Upper lobe of left lung (tissue), 6 donors: ENCODE results near the gene AWAT1. TPM values are rescaled to one million over a fixed set of nuclear protein-coding genes. Genes with fewer than 3 reads are reported as not detected.
A peak's percentile ranks its signal among the peaks of the same experiment; 100 is the strongest.
"Not testable (repeated sequence)": the region's sequence is repeated elsewhere in the genome, so short reads cannot be mapped to it uniquely, and the experiment has no call there.

Source experiments
- ATAC-seq, 2 donors: fragments of 200-7000 bp; cut with Tn5 transposase; one replicate each; pipeline ENCODE4 v1.9.1; 2022; ENCODE audit warnings: mild to moderate bottlenecking in 2 of 2, moderate library complexity in 2 of 2; ENCODE audit not compliant: low FRiP score in 2 of 2
- DNase-seq, 2 donors: peaks; one replicate each; pipeline ENCODE4 v3.0.0-alpha.2; 2019 to 2020
- H3K27ac ChIP-seq, 4 donors: fragments of 200-600 bp; sonication (generic); one replicate each; pipeline ENCODE4 v1.5.1; 2016 to 2019
- H3K27me3 ChIP-seq, 4 donors: fragments of 200-600 bp; sonication (generic); one replicate each; pipeline ENCODE4 v1.5.1; 2017 to 2019
- H3K36me3 ChIP-seq, 4 donors: fragments of 200-600 bp; sonication (generic); one replicate each; pipeline ENCODE4 v1.5.1; 2016 to 2019
- H3K4me1 ChIP-seq, 4 donors: fragments of 200-600 bp; sonication (generic); one replicate each; pipeline ENCODE4 v1.5.1; 2018 to 2019
- H3K4me3 ChIP-seq, 4 donors: fragments of 200-600 bp; sonication (generic); one replicate each; pipeline ENCODE4 v1.5.1; 2017 to 2019; ENCODE audit warnings: mild to moderate bottlenecking in 2 of 4, moderate library complexity in 1 of 4
- H3K9me3 ChIP-seq, 4 donors: fragments of 200-600 bp; sonication (generic); one replicate each; pipeline ENCODE4 v1.5.1; 2018 to 2019
- EP300 ChIP-seq, 4 donors: sonication (generic); formaldehyde crosslinking; IDR thresholded peaks; one replicate each; pipeline ENCODE4 v1.5.1; 2017; ENCODE audit warnings: antibody characterized with exemption in 4 of 4, control low read depth in 2 of 4
- POLR2A ChIP-seq, 4 donors: fragments of 450-650 bp; IDR thresholded peaks; one replicate each; pipeline ENCODE4 v1.5.1; 2016 to 2017; ENCODE audit warnings: antibody characterized with exemption in 4 of 4, mild to moderate bottlenecking in 2 of 4
- POLR2AphosphoS5 ChIP-seq, 2 donors: sonication (generic); formaldehyde crosslinking; IDR thresholded peaks; one replicate each; pipeline ENCODE4 v1.5.1; 2017; ENCODE audit warnings: antibody characterized with exemption in 2 of 2
- WGBS, 2 donors: methylation state at CpG; one replicate each; pipeline ENCODE4 v1.1.5; 2017 to 2018; 5-methylcytosine and 5-hydroxymethylcytosine counted together
- total RNA-seq, 6 donors: library from RNA; depleted of rRNA in 4 of 6; stranded (reverse); fragments of >200 nt in 4 of 6; gene quantifications; one replicate each; pipeline versions ENCODE4 v1.1.0 to v1.2.1, GENCODE V29; 2016 to 2021
- TF ChIP-seq, protein P1 (sequence below), 6 experiments: fragments of 450-650 bp in 4 of 6; fragments of 200-600 bp in 2 of 6; sonication (generic) in 2 of 6; IDR thresholded peaks; one replicate each; pipeline ENCODE4 v1.5.1; 2016 to 2019; ENCODE audit warnings: antibody characterized with exemption in 6 of 6
- donor health status: DM: no; HTN: no; CAD: no; lungs with moderate emphysema.
- donor health status: DM: no; HTN: yes; CAD: no; lungs with severe emphysema.

AWAT1 gene
- not detected for total RNA-seq

DNA sequence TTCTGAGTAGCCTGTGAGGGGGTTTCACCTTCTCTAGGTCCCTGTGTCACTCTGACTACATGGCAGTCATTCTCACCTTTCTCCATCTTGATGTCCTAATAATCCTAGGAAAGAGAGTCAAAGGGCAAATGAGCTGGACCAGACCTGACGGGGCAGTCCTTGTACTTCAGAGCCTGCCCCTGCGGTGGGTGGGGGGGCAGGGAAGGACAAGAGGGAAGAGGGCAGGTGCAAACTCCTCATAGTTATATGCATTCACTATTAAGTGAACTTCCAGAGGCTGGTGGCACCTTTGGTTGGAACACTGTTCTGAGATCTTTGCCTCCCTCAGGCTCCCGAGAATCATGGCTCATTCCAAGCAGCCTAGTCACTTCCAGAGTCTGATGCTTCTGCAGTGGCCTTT, at the start of gene AWAT1:
AWAT1 (plus strand) TSS at position 301 of the 400 bp plus-strand sequence; CDS start at position 342, 41 bp downstream.
- no peak for ATAC-seq
- no peaks in the 10 kb centered on the region for H3K36me3 ChIP-seq
- DNase-seq: no peak
- H3K9me3 ChIP-seq: no peaks in the 10 kb centered on the region
- H3K27me3 ChIP-seq: no peaks in the 10 kb centered on the region
- TF ChIP-seq POLR2A (IDR thresholded peaks at IDR 0.05) (no peak), EP300 (IDR thresholded peaks at IDR 0.05) (no peak), POLR2AphosphoS5 (IDR thresholded peaks at IDR 0.05) (no peak)
- TF ChIP-seq, protein P1, sequence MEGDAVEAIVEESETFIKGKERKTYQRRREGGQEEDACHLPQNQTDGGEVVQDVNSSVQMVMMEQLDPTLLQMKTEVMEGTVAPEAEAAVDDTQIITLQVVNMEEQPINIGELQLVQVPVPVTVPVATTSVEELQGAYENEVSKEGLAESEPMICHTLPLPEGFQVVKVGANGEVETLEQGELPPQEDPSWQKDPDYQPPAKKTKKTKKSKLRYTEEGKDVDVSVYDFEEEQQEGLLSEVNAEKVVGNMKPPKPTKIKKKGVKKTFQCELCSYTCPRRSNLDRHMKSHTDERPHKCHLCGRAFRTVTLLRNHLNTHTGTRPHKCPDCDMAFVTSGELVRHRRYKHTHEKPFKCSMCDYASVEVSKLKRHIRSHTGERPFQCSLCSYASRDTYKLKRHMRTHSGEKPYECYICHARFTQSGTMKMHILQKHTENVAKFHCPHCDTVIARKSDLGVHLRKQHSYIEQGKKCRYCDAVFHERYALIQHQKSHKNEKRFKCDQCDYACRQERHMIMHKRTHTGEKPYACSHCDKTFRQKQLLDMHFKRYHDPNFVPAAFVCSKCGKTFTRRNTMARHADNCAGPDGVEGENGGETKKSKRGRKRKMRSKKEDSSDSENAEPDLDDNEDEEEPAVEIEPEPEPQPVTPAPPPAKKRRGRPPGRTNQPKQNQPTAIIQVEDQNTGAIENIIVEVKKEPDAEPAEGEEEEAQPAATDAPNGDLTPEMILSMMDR (IDR thresholded peaks at IDR 0.05): no peak
- no peaks in the 10 kb centered on the region for H3K4me1 ChIP-seq
- WGBS, 2 donors: 59 to 94% methylated on average over 2 to 3 of the region's 3 CpGs
- H3K27ac ChIP-seq: no peak within 1 kb of the TSS
- H3K4me3 ChIP-seq: no peak within 1 kb of the TSS

DNA sequence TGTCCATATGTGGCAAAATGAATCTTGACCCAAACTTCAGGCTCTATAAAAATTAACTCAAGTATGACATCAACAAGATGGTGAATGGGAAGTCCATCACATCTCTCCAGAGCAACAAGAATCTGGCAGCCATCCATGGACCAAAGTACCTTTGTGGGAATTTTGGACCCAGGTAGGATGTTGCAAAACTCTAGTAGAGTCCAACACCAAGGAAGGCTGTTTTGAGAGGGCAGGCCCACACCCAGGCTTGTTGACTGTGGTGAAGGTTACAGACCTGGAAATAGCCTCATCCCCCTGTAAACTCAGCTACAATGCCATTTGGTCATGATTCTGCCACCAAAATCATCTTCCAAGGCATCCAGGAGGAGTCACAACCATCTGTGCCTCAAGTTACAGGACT, 44.2 kb upstream of the AWAT1 start:
- no peaks in the 10 kb centered on the region for H3K27me3 ChIP-seq
- no peaks in the 10 kb centered on the region for H3K4me1 ChIP-seq
- DNase-seq (no peak), ATAC-seq (no peak)
- no peak for TF ChIP-seq POLR2AphosphoS5 (IDR thresholded peaks at IDR 0.05)
- TF ChIP-seq, protein P1 (IDR thresholded peaks at IDR 0.05): no peak
- no peaks in the 10 kb centered on the region for H3K36me3 ChIP-seq
- H3K9me3 ChIP-seq: peaks cover 0 to 5% (median 0%) of the 10 kb centered on the region in 4 donors
- H3K27ac ChIP-seq: no peak overlapping the region
- no peak overlapping the region for H3K4me3 ChIP-seq

DNA sequence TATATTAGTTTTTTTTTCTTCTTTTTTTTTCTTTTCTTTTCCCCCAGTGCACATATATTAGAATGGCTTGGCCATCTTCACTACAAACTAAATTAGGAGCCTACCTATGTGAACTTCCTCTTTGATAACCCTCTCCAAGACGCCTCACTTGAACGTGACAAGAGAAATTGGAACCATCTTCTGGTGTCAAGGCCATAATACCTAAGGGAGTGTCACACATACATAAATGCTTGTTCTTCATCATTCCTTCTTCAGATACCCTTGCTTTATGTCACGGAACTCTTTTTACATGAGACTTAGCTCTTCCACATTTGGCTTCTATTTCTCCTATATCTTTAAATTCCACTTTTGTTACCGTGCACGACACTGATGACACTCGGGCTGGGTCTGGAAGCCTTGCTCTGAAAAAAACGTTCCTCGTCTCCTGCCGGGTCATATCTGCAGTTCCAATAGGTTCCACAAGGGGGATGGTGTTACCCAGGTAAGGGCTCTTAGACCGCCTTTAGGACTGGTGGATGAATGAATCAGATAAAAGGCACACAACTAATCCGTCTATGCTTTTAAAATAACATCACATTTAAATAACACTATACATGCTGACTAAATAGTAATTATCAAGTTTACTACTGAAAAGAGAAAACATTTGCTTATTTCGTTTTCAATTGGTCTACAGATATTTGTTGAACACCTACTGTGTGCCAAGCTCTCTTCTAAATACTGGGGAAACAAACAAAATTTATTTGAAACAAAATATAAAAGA, 37.3 kb upstream of the AWAT1 start:
- H3K4me1 ChIP-seq: no peaks in the 10 kb centered on the region
- TF ChIP-seq, protein P1 (IDR thresholded peaks at IDR 0.05): peak; percentile 15 to 65 (median 46)
- TF ChIP-seq POLR2A (IDR thresholded peaks at IDR 0.05): no peak
- WGBS, 2 donors: 11 to 18% methylated on average over 12 of the region's 12 CpGs
- no peak overlapping the region for H3K4me3 ChIP-seq
- H3K9me3 ChIP-seq: no peaks in the 10 kb centered on the region
- H3K27ac ChIP-seq: no peak overlapping the region
- ATAC-seq (peak in 1 of 2 donors; percentile 68), DNase-seq (peak in 1 of 2 donors; percentile 31)
- no peaks in the 10 kb centered on the region for H3K27me3 ChIP-seq
- no peaks in the 10 kb centered on the region for H3K36me3 ChIP-seq

DNA sequence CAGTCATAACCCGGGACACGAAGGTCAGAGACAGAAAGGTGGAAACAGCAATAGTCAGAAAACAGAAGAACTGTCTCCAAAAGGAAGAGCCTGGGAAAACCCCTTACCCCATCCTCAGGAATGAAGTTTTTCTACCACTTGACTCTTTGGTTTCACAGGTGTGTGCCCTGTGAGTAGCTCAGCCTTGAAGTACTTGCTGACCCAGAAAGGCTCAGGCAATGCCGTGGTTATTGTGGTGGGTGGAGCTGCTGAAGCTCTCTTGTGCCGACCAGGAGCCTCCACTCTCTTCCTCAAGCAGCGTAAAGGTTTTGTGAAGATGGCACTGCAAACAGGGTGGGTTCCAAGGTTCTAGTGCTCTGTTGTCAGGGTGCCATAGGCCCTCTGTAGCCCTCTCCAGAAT, 32.7 kb upstream of the AWAT1 start:
- ATAC-seq (peak in 1 of 2 donors; percentile 24), DNase-seq (no peak)
- no peak overlapping the region for H3K27ac ChIP-seq
- no peak for TF ChIP-seq POLR2AphosphoS5 (IDR thresholded peaks at IDR 0.05)
- TF ChIP-seq POLR2A (IDR thresholded peaks at IDR 0.05): no peak
- TF ChIP-seq, protein P1 (IDR thresholded peaks at IDR 0.05): no peak
- TF ChIP-seq EP300 (IDR thresholded peaks at IDR 0.05): no peak
- no peaks in the 10 kb centered on the region for H3K36me3 ChIP-seq
- H3K9me3 ChIP-seq: no peaks in the 10 kb centered on the region
- H3K4me1 ChIP-seq: no peaks in the 10 kb centered on the region
- WGBS, 2 donors: 63 to 83% methylated on average over 2 to 5 of the region's 5 CpGs
- H3K27me3 ChIP-seq: no peaks in the 10 kb centered on the region
- no peak overlapping the region for H3K4me3 ChIP-seq

DNA sequence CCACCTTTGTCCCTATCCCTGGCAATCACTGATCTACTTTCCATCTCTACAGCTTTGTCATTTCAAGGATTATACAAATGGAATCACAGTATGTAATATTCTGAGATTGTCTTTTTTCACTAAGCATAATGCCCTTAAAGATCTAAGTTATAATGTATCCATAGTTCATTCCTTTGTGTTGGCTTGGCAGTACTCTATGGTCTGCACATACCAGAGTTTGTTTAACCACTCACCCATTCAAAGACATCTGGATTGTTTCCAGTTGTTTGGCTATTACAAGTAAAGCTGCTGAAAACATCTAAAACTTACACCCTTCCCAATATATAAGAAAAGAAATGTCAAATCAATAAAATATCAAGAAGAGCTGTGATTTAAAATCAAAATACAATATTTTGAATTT, 26.0 kb upstream of the AWAT1 start:
- H3K9me3 ChIP-seq: no peaks in the 10 kb centered on the region
- no peaks in the 10 kb centered on the region for H3K36me3 ChIP-seq
- no peak overlapping the region for H3K4me3 ChIP-seq
- DNase-seq (no peak), ATAC-seq (no peak)
- H3K27me3 ChIP-seq: no peaks in the 10 kb centered on the region
- no peak for TF ChIP-seq POLR2AphosphoS5 (IDR thresholded peaks at IDR 0.05)
- TF ChIP-seq POLR2A (IDR thresholded peaks at IDR 0.05): no peak
- TF ChIP-seq, protein P1 (IDR thresholded peaks at IDR 0.05): no peak
- TF ChIP-seq EP300 (IDR thresholded peaks at IDR 0.05): no peak
- H3K27ac ChIP-seq: no peak overlapping the region
- H3K4me1 ChIP-seq: no peaks in the 10 kb centered on the region

DNA sequence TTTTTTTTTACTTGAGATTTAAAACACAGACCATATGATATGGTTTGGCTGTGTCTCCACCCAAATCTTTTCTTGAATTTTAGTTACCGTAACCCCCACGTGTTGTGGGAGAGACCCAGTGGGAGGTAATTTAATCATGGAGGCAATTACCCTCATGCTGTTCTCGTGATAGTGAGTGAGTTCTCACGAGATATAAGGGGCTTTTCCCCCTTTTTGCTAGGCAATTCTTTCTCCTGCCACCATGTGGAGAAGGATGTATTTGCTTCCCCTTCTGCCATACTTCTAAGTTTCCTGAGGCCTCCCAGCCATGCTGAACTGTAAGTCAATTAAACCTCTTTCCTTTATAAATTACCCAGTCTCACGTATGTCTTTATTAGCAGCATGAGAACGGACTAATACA, 24.9 kb upstream of the AWAT1 start:
- 62 to 70% methylated on average over 6 of the region's 6 CpGs for WGBS, 2 donors
- not testable (repeated sequence) for H3K4me3 ChIP-seq, H3K27me3 ChIP-seq, DNase-seq, H3K27ac ChIP-seq, H3K4me1 ChIP-seq, H3K9me3 ChIP-seq, H3K36me3 ChIP-seq, ATAC-seq
